AG04449 (cell line): ENCODE data around the gene HS6ST2.
A peak's percentile ranks its signal among the peaks of the same experiment; 100 is the strongest.

ENCODE experiments used
- CTCF ChIA-PET: fragments of 350-600 bp; formaldehyde crosslinking; extraction: SDS; loops from one replicate; lab custom pipeline; 2021; ENCODE audit warnings: antibody characterized with exemption; lab: Yijun Ruan, JAX
- POLR2A ChIA-PET: fragments of 400-600, 350-600 bp; formaldehyde crosslinking; extraction: SDS; loops from one replicate; lab custom pipeline; 2020; ENCODE audit warnings: antibody characterized with exemption, inconsistent platforms; lab: Yijun Ruan, JAX
- DNase-seq: peaks from one replicate; pipeline ENCODE4 v3.0.0-alpha.2; 2010; ENCODE audit warnings: low read depth, low spot score
- H3K4me3 ChIP-seq: 2 replicates; pipeline ENCODE4 v1.5.1; 2011; ENCODE audit warnings: low read depth, mild to moderate bottlenecking, control low read depth, low read length
- TF ChIP-seq, protein P1 (sequence below): IDR thresholded peaks from one replicate; pipeline ENCODE4 v1.5.1; 2011; ENCODE audit warnings: mild to moderate bottlenecking, moderate library complexity, low read length, control low read depth, inconsistent platforms; ENCODE audit not compliant: insufficient read depth; ENCODE audit errors: missing control alignments

The HS6ST2 gene

DNA sequence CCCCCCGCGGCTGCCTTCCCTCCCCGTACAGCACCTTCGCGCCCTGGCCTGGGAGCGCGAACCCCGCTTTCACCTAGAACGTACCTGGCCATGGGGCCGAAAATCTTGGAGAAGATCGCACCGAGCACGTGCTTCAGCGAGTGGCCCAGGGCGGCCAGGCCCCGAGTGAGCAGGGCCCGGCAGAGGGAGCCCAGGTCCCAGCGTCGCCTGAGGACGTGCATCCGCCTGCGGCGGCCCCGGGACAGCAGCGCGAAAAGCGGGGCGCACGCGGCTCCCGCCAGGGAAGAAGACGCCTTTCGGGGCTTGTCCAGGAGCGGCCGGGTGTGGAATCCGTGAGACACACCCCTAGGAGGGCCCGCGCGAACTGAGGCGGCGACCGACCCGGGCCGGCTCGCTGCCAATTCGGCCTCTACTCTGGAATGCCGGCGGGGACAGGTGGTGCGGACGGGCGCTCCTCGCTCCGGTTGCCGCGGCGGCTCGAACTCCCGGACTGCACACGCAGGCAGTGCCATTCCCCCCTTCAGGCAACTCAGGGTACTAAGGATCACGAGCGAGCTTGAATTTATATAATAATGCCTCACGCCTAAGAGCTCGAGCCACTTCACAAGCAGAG, at the start of gene HS6ST2:
TSS of gene HS6ST2 (minus strand) at position 539 of the 613 bp plus-strand sequence.
- TF ChIP-seq, protein P1, sequence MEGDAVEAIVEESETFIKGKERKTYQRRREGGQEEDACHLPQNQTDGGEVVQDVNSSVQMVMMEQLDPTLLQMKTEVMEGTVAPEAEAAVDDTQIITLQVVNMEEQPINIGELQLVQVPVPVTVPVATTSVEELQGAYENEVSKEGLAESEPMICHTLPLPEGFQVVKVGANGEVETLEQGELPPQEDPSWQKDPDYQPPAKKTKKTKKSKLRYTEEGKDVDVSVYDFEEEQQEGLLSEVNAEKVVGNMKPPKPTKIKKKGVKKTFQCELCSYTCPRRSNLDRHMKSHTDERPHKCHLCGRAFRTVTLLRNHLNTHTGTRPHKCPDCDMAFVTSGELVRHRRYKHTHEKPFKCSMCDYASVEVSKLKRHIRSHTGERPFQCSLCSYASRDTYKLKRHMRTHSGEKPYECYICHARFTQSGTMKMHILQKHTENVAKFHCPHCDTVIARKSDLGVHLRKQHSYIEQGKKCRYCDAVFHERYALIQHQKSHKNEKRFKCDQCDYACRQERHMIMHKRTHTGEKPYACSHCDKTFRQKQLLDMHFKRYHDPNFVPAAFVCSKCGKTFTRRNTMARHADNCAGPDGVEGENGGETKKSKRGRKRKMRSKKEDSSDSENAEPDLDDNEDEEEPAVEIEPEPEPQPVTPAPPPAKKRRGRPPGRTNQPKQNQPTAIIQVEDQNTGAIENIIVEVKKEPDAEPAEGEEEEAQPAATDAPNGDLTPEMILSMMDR: no peak
- DNase-seq: no peak
- H3K4me3 ChIP-seq: no peak within 1 kb of the TSS
- CTCF ChIA-PET: interaction anchor here (1.3 to 1.8 kb wide), 2 partner anchors 18 to 712 kb away, joined by 3 to 7 read pairs; no protein-coding TSS in a partner anchor
- POLR2A ChIA-PET: no interaction called here

DNA sequence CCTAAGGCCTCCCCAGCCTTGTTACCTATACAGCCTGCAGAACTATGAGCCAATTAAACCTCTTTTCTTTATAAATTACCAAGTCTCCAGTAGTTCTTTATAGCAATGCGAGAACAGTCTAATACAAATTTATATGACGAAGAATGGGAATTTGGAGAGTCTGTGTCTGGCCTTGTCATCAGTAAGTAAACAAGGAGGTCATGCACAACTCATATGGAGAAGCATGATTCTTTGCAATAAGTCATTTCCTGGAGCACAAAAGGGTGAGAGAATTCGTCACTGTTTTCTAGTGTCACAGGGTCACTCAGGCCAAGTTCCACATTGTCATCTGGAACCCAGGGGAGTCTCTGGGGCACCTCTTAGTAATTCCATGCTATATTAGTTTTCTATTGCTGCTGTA, 49.0 kb upstream of the HS6ST2 start:
- no peak overlapping the region for H3K4me3 ChIP-seq
- TF ChIP-seq, protein P1: no peak
- no peak for DNase-seq
- ChIA-PET POLR2A (no interaction called here), CTCF (interaction anchor here (0.9 kb wide), 1 partner anchor 242 kb away, joined by 3 read pairs; no protein-coding TSS in a partner anchor)

DNA sequence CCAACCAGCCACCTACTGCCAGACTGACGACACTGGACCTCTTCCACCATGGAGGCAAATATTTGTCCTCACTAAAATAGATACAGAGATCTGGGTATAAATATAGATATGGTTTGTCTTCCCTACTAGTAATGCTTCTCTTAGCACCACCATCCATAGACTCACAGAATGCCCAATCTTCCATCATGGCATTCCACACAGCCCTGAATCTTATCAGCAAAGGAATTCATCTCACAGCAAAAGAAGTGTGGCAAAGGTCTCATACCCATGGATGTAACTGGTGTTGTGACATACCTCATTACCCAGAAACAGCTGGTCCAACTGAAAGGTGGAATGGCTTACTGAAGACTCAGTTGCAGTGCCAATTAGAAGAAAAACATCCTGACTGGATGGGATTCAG, 47.2 kb upstream of the HS6ST2 start:
- H3K4me3 ChIP-seq: no peak overlapping the region
- TF ChIP-seq, protein P1: no peak
- DNase-seq: no peak
- CTCF ChIA-PET: interaction anchor here (0.6 to 2.9 kb wide), 8 partner anchors 14 to 665 kb away, joined by 3 to 14 read pairs (median 4); no protein-coding TSS in a partner anchor
- POLR2A ChIA-PET: no interaction called here

DNA sequence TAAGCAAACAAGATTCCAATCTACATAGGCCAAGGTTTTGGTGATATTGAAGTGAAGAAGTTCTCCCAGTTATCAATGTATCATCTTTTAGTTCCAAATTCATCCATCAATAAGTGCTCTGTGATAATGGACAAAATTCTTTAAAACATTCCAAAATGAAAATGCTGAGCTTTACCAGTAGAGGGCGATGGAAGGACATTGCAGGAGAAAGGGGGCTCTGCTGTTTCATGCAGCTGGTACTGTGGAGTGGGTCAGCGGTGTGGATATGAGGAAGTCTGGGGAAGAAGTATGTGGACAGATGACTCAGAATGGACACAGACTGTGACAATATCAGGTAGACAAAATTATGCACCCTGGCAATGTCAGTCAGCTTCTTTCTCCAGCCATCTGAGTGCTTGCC, 46.6 kb upstream of the HS6ST2 start:
- POLR2A ChIA-PET: no interaction called here
- CTCF ChIA-PET: interaction anchor here (0.6 to 2.9 kb wide), 11 partner anchors 15 to 672 kb away, joined by 3 to 14 read pairs (median 3); no protein-coding TSS in a partner anchor
- no peak for DNase-seq
- TF ChIP-seq, protein P1: peak; percentile 53
- no peak overlapping the region for H3K4me3 ChIP-seq

DNA sequence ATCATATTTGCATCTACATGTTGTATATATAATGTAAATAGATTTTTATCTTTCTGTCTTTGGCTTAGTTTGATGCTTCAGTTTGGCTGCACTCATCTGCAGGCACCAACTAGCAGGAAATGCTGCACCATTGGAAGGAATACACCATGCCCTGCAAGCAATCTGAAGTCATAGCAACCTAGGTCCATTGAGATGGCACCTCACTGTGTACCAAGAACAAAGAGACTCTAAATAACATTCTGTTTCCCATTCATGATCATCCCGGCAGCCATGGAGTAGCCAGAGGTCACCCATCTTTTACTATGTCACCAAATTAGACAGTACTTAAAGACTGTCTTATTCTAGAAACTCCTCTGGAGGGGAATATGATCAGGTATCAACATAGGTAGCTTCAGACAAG, 40.8 kb upstream of the HS6ST2 start:
- H3K4me3 ChIP-seq: no peak overlapping the region
- TF ChIP-seq, protein P1: no peak
- DNase-seq: no peak
- ChIA-PET CTCF (no interaction called here), POLR2A (no interaction called here)

DNA sequence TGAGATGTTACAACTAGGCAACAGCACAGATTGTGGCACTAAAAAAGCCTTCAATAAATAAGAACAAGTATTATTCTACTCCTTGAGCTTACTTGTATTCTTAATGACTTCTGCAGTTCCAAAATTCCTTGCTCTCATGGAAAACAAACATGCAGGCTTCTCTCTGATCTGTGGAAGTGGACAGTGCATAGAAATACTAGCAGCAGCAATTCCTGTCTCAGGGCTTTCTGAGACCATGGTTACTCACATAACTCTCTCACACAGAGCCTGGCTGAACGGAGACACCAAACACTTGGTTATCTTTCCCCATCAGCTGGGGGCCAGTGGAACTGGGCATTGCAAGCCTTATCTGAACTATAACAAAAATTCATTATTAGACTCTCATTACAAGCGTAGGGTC, 32.4 kb upstream of the HS6ST2 start:
- CTCF ChIA-PET: interaction anchor here (2.5 kb wide), 1 partner anchor 14 kb away, joined by 11 read pairs; no protein-coding TSS in a partner anchor
- TF ChIP-seq, protein P1: no peak
- no peak for DNase-seq
- POLR2A ChIA-PET: no interaction called here
- H3K4me3 ChIP-seq: no peak overlapping the region
